22Rv1 (cell line): Measurements from ENCODE around the gene SLC25A17.

ENCODE experiments used
- CTCF ChIP-seq: fragments of 450-650 bp; IDR thresholded peaks from 2 replicates; pipeline ENCODE4 v1.5.1; 2017; ENCODE audit warnings: mild to moderate bottlenecking
- ZFX ChIP-seq: fragments of 450-650 bp; IDR thresholded peaks from 2 replicates; pipeline ENCODE4 v1.6.1; 2017; ENCODE audit warnings: antibody characterized with exemption, borderline replicate concordance

GRCh38 chr22:40853333-40853732 lies 34.2 kb upstream of the SLC25A17 start:
- no peak for TF ChIP-seq CTCF
- TF ChIP-seq ZFX, result no peak
